Psoas muscle (tissue), 8 donors: Measurements from ENCODE around the gene MYO3B. TPM values are rescaled to one million over a fixed set of nuclear protein-coding genes. Genes with fewer than 3 reads are reported as not detected.

Source experiments
- ATAC-seq, 4 donors: fragments of 200-7000 bp; cut with Tn5 transposase; one replicate each; pipeline ENCODE4 v1.9.1; 2020; ENCODE audit warnings: moderate library complexity in 3 of 4, mild to moderate bottlenecking in 2 of 4
- DNase-seq, 2 donors: peaks; one replicate each; pipeline ENCODE4 v3.0.0-alpha.2; 2020
- H3K27ac ChIP-seq: fragments of 200-600 bp; one replicate; pipeline ENCODE4 v1.8.0; 2022
- H3K27me3 ChIP-seq, 3 donors: fragments of 200-600 bp in 1 of 3; one replicate each; pipeline versions ENCODE4 v1.6.1 to v1.8.0; 2013 to 2022; ENCODE audit warnings: low read length in 2 of 3, mild to moderate bottlenecking in 2 of 3, moderate library complexity in 1 of 3; ENCODE audit not compliant: insufficient read depth in 3 of 3
- H3K36me3 ChIP-seq, 2 donors: fragments of 200-600 bp in 1 of 2; one replicate each; pipeline versions ENCODE4 v1.6.1 to v1.8.0; 2013 to 2022; ENCODE audit warnings: low read depth in 1 of 2, mild to moderate bottlenecking in 1 of 2, moderate library complexity in 1 of 2; ENCODE audit not compliant: insufficient read depth in 1 of 2
- H3K4me1 ChIP-seq: fragments of 200-600 bp; one replicate; pipeline ENCODE4 v1.8.0; 2022
- H3K4me3 ChIP-seq: fragments of 200-600 bp; one replicate; pipeline ENCODE4 v1.8.0; 2022; ENCODE audit warnings: mild to moderate bottlenecking
- H3K9me3 ChIP-seq: fragments of 200-600 bp; one replicate; pipeline ENCODE4 v1.8.0; 2022
- CTCF ChIP-seq: fragments of 200-600 bp; IDR thresholded peaks from one replicate; pipeline ENCODE4 v1.8.0; 2022; ENCODE audit warnings: antibody characterized with exemption
- WGBS, 3 donors: extraction: QIAGEN DNeasy Blood & Tissue Kit; methylation state at CpG; one replicate each; pipeline versions ENCODE4 v1.1.6 to v1.1.7; 2013; 5-methylcytosine and 5-hydroxymethylcytosine counted together
- intact Hi-C, 2 donors: fragments of 100-400 bp; cut with DNase I; formaldehyde crosslinking; loops; one replicate each; pipeline versions ENCODE4 v1.11.0 to v1.14.2; 2022
- polyA plus RNA-seq, 3 donors: library from polyadenylated mRNA; stranded (reverse); fragments of 200-250 nt; gene quantifications; one replicate each; pipeline ENCODE4 v1.2.3, GENCODE V29; 2013
- total RNA-seq, 4 donors: library from RNA; stranded (reverse); fragmentation: NEBNext Ultra II Directional in 2 of 4; extraction: Animal tissue kit (Norgen Biotek cat#: 25700) in 2 of 4; gene quantifications; one replicate each; pipeline versions ENCODE4 v1.2.1 to v1.2.4, GENCODE V29; 2021 to 2023
- donor health status: healthy with polysubstance abuse.
- donor health status: DM: no; HTN: no; CAD: no; lungs with moderate emphysema.
- donor health status: Bipolar disorder and iron deficiency.
- donor health status: healthy.
- donor health status: DM: yes; HTN: yes; CAD: no.
- donor health status: DM: no; HTN: no; CAD: no.
- donor health status: DM: no; HTN: no; CAD: no.
- donor health status: DM: yes; HTN: yes; CAD: no.

MYO3B gene
- total and polyA plus RNA-seq, 7 donors: 0.04 to 0.32 TPM; not detected in 5

- no peak overlapping the region for H3K27ac ChIP-seq
- no peak overlapping the region for H3K4me3 ChIP-seq
- no peaks in the 10 kb centered on the region for H3K36me3 ChIP-seq
- H3K27me3 ChIP-seq: no peaks in the 10 kb centered on the region
- no peak for TF ChIP-seq CTCF
- intact Hi-C loops: no loop called here
- no peaks in the 10 kb centered on the region for H3K4me1 ChIP-seq
- H3K9me3 ChIP-seq: no peaks in the 10 kb centered on the region
- WGBS, 3 donors: 28 to 56% (median 43%) methylated on average over 2 of the region's 2 CpGs
- DNase-seq (no peak), ATAC-seq (no peak)
Observed at GRCh38 chr2:170218456-170218855, 40.5 kb downstream of the MYO3B start.

GRCh38 chr2:170218931-170219330 is 41.0 kb downstream of the MYO3B start:
- intact Hi-C loops: no loop called here
- Histone ChIP-seq H3K9me3 (no peaks in the 10 kb centered on the region), H3K27me3 (no peaks in the 10 kb centered on the region), H3K4me1 (no peaks in the 10 kb centered on the region), H3K36me3 (no peaks in the 10 kb centered on the region), H3K27ac (no peak overlapping the region), H3K4me3 (no peak overlapping the region)
- no peak for DNase-seq
- no peak for ATAC-seq
- no peak for TF ChIP-seq CTCF
- 32 to 61% (median 44%) methylated on average over 1 of the region's 1 CpG for WGBS, 3 donors

- 32 to 37% (median 35%) methylated on average over 6 of the region's 6 CpGs for WGBS, 3 donors
- Histone ChIP-seq H3K36me3 (no peaks in the 10 kb centered on the region), H3K4me3 (no peak overlapping the region), H3K9me3 (no peaks in the 10 kb centered on the region), H3K27ac (no peak overlapping the region), H3K4me1 (no peaks in the 10 kb centered on the region), H3K27me3 (no peaks in the 10 kb centered on the region)
- no peak for ATAC-seq
- intact Hi-C loops: no loop called here
- DNase-seq: no peak
- TF ChIP-seq CTCF: no peak
Observed at GRCh38 chr2:170221317-170222288, 43.7 kb downstream of the MYO3B start.

- no peaks in the 10 kb centered on the region for H3K36me3 ChIP-seq
- DNase-seq: no peak
- intact Hi-C loops: no loop called here
- H3K27ac ChIP-seq: no peak overlapping the region
- no peaks in the 10 kb centered on the region for H3K9me3 ChIP-seq
- no peak for TF ChIP-seq CTCF
- ATAC-seq: no peak
- 59 to 67% (median 61%) methylated on average over 5 of the region's 5 CpGs for WGBS, 3 donors
- no peaks in the 10 kb centered on the region for H3K4me1 ChIP-seq
- no peaks in the 10 kb centered on the region for H3K27me3 ChIP-seq
- H3K4me3 ChIP-seq: no peak overlapping the region
Observed at GRCh38 chr2:170222298-170222697, 44.4 kb downstream of the MYO3B start.
